Upper lobe of right lung (tissue), 1 donor: Measurements from ENCODE around the gene GGA3. TPM values are rescaled to one million over a fixed set of nuclear protein-coding genes. Genes with fewer than 3 reads are reported as not detected.

Experiments
- ATAC-seq: fragments of 200-7000 bp; cut with Tn5 transposase; one replicate; pipeline ENCODE4 v1.9.1; 2020; ENCODE audit warnings: mild to moderate bottlenecking, moderate library complexity
- DNase-seq: peaks from one replicate; pipeline ENCODE4 v3.0.0-alpha.2; 2020
- H3K27ac ChIP-seq: fragments of 200-600 bp; one replicate; pipeline ENCODE4 v1.8.0; 2022
- H3K27me3 ChIP-seq: fragments of 200-600 bp; one replicate; pipeline ENCODE4 v1.8.0; 2022; ENCODE audit warnings: mild to moderate bottlenecking
- H3K36me3 ChIP-seq: fragments of 200-600 bp; one replicate; pipeline ENCODE4 v1.8.0; 2022
- H3K4me1 ChIP-seq: fragments of 200-600 bp; one replicate; pipeline ENCODE4 v1.8.0; 2022
- H3K4me3 ChIP-seq: fragments of 200-600 bp; one replicate; pipeline ENCODE4 v1.8.0; 2022; ENCODE audit warnings: mild to moderate bottlenecking
- H3K9me3 ChIP-seq: fragments of 200-600 bp; one replicate; pipeline ENCODE4 v1.8.0; 2022
- intact Hi-C: fragments of 100-400 bp; cut with DNase I; formaldehyde crosslinking; loops from one replicate; pipeline ENCODE4 v1.11.0; 2022
- total RNA-seq: library from RNA; stranded (reverse); fragmentation: NEBNext Ultra II Directional; extraction: Animal tissue kit (Norgen Biotek cat#: 25700); gene quantifications from one replicate; pipeline ENCODE4 v1.2.1, GENCODE V29; 2021
- TF ChIP-seq, protein P1 (sequence below): fragments of 200-600 bp; IDR thresholded peaks from one replicate; pipeline ENCODE4 v1.8.0; 2022; ENCODE audit warnings: antibody characterized with exemption
- donor health status: DM: no; HTN: yes; CAD: no; lungs with severe emphysema.

GGA3 gene
- total RNA-seq, 1 donor from 2014 or later: 52.7 TPM

DNA sequence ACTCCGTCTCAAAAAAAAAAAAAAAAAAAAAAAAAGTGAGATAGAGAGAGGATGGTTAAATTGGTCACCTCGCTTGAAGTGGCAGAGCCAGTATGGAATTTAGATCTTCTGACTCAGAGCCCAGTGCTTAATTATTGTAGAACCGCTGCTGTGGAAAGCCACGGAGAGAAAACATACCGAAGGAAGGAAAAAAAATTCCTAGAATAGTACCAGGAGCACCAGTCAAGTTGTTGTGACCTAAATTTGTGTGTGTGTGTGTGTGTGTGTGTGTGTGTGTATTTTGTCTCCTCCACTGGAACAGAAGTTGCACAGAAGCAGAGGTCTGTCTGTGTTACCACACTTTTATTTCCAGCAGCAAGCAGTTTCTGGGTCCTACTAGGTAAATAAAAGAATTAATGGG is 66.5 kb downstream of the GGA3 start:
- H3K27me3 ChIP-seq: no peaks in the 10 kb centered on the region
- no peak for DNase-seq
- no peaks in the 10 kb centered on the region for H3K36me3 ChIP-seq
- H3K27ac ChIP-seq: no peak overlapping the region
- no peaks in the 10 kb centered on the region for H3K4me1 ChIP-seq
- no peak for ATAC-seq
- H3K4me3 ChIP-seq: no peak overlapping the region
- H3K9me3 ChIP-seq: no peaks in the 10 kb centered on the region
- TF ChIP-seq, protein P1, sequence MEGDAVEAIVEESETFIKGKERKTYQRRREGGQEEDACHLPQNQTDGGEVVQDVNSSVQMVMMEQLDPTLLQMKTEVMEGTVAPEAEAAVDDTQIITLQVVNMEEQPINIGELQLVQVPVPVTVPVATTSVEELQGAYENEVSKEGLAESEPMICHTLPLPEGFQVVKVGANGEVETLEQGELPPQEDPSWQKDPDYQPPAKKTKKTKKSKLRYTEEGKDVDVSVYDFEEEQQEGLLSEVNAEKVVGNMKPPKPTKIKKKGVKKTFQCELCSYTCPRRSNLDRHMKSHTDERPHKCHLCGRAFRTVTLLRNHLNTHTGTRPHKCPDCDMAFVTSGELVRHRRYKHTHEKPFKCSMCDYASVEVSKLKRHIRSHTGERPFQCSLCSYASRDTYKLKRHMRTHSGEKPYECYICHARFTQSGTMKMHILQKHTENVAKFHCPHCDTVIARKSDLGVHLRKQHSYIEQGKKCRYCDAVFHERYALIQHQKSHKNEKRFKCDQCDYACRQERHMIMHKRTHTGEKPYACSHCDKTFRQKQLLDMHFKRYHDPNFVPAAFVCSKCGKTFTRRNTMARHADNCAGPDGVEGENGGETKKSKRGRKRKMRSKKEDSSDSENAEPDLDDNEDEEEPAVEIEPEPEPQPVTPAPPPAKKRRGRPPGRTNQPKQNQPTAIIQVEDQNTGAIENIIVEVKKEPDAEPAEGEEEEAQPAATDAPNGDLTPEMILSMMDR: no peak
- intact Hi-C loops: no loop called here

DNA sequence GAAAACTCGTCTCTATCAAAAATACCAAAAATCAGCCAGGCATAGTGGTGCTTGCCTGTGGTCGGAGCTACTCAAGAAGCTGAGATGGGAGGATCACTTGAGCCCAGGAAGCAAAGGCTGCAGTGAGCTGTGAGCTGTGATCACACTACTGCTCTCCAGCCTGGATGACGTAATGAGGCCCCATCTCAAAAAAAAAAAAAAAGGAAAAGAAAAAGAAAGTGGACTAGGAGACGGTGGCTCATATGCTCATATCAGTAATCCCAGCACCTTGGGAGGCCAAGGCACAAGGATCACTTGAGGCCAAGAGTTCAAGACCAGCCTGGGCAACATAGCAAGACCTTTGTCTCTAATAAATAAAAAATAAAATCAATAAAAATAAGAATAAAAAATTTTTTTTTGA is 69.8 kb downstream of the GGA3 start:
- DNase-seq: no peak
- no peak for ATAC-seq
- Histone ChIP-seq H3K27me3 (no peaks in the 10 kb centered on the region), H3K4me3 (no peak overlapping the region), H3K9me3 (no peaks in the 10 kb centered on the region), H3K27ac (no peak overlapping the region), H3K4me1 (no peaks in the 10 kb centered on the region), H3K36me3 (no peaks in the 10 kb centered on the region)
- TF ChIP-seq, protein P1: no peak
- intact Hi-C loops: no loop called here

DNA sequence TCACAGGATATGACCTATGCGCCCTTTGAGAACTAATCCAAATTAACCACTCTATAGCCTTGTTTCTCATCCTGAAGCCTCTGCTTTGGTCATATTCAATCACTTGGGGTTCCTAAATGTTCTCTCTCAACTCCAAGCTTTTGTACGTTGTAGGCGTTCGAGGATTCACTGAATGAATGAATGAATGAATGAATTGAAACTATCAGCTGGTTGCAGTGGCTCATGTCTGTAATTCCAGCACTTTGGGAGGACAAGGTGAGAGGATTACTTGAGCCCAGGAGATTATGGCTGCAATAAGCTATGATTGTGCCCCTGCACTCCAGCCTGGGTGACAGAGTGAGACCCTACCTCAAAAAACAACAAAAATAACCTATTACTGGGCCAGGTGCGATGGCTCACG is 72.8 kb downstream of the GGA3 start:
- Histone ChIP-seq H3K4me3 (no peak overlapping the region), H3K36me3 (no peaks in the 10 kb centered on the region), H3K9me3 (no peaks in the 10 kb centered on the region), H3K27me3 (no peaks in the 10 kb centered on the region), H3K4me1 (peaks cover 2% of the 10 kb centered on the region), H3K27ac (no peak overlapping the region)
- TF ChIP-seq, protein P1: no peak
- intact Hi-C loops: no loop called here
- no peak for ATAC-seq
- DNase-seq: no peak

Other genes with a start within 250 kb of the GGA3 start
- gene MRPL58, start 248.9 kb downstream of the GGA3 start, total RNA-seq: 21.6 TPM
- gene ATP5PD, start 214.6 kb downstream of the GGA3 start, total RNA-seq: 155 TPM
- gene KCTD2, start 214.4 kb downstream of the GGA3 start, total RNA-seq: 25.3 TPM
- 40.5 TPM for gene SLC16A5, start 173.7 kb downstream of the GGA3 start, total RNA-seq
- gene ARMC7, start 151.6 kb downstream of the GGA3 start, total RNA-seq: 18.0 TPM
- 35.8 TPM for gene NT5C, start 129.9 kb downstream of the GGA3 start, total RNA-seq
- gene JPT1, start 107.1 kb downstream of the GGA3 start, total RNA-seq: 47.8 TPM
- 316 TPM for gene SUMO2, start 78.6 kb downstream of the GGA3 start, total RNA-seq
- gene NUP85, start 55.9 kb downstream of the GGA3 start, total RNA-seq: 63.7 TPM
- 34.7 TPM for gene MRPS7, start 273 bp upstream of the GGA3 start, total RNA-seq
- 25.7 TPM for gene MIF4GD, start 9.6 kb upstream of the GGA3 start, total RNA-seq
- gene SLC25A19, start 27.8 kb upstream of the GGA3 start, total RNA-seq: 29.4 TPM
- 139 TPM for gene GRB2, start 144.1 kb upstream of the GGA3 start, total RNA-seq
- gene TMEM94, start 195.0 kb upstream of the GGA3 start, total RNA-seq: 79.1 TPM